Suprapubic skin (tissue), 4 donors: ENCODE data around the gene TYW5.

ENCODE experiments used
- CTCF ChIP-seq, 2 donors: fragments of 200-600 bp in 1 of 2; fragments of 450-650 bp in 1 of 2; sonication (generic) in 1 of 2; IDR thresholded peaks; one replicate each; pipeline ENCODE4 v1.5.1; 2016 to 2019; ENCODE audit warnings: antibody characterized with exemption in 2 of 2, mild to moderate bottlenecking in 1 of 2, moderate library complexity in 1 of 2
- POLR2A ChIP-seq, 2 donors: fragments of 450-650 bp; IDR thresholded peaks; one replicate each; pipeline ENCODE4 v1.6.1; 2017; ENCODE audit warnings: antibody characterized with exemption in 2 of 2, mild to moderate bottlenecking in 2 of 2, moderate library complexity in 2 of 2
- POLR2AphosphoS5 ChIP-seq, 3 donors: sonication (generic); formaldehyde crosslinking; IDR thresholded peaks; one replicate each; pipeline ENCODE4 v1.6.1; 2017; ENCODE audit warnings: antibody characterized with exemption in 3 of 3

- TF ChIP-seq POLR2AphosphoS5 (IDR thresholded peaks at IDR 0.05) (no peak), CTCF (IDR thresholded peaks at IDR 0.05) (peak in 1 of 2 donors; percentile 69), POLR2A (IDR thresholded peaks at IDR 0.05) (no peak)
Observed at GRCh38 chr2:199985625-199986207, 30.4 kb upstream of the TYW5 start.
